ENCODE measurements around the gene SLAMF1. TPM values are rescaled to one million over a fixed set of nuclear protein-coding genes. Genes with fewer than 3 reads are reported as not detected.
"Not testable (repeated sequence)": the region's sequence is repeated elsewhere in the genome, so short reads cannot be mapped to it uniquely, and the experiment has no call there.

SLAMF1 gene
- polyA plus RNA-seq, 1 experiment: not detected

GRCh38 chr1:160567858-160568682 lies 78.8 kb downstream of the SLAMF1 start:
- no peak for TF ChIP-seq CTCF (IDR thresholded peaks at IDR 0.05; ENCODE audit: low read depth, low read length)
- Histone ChIP-seq H3K27me3 (ENCODE audit: control insufficient read depth, insufficient read depth, low read length) (peaks cover 2% of the 10 kb centered on the region), H3K4me3 (ENCODE audit: low read depth, low read length) (no peak overlapping the region), H3K9me3 (ENCODE audit: control insufficient read depth, insufficient read depth, low read length) (no peaks in the 10 kb centered on the region), H3K27ac (ENCODE audit: low read depth, low read length) (no peak overlapping the region)
- no peak for DNase-seq (ENCODE audit: low read depth, low spot score)
- CTCF ChIA-PET: no interaction called here
- POLR2A ChIA-PET: no interaction called here

GRCh38 chr1:160567341-160567740 lies 79.5 kb downstream of the SLAMF1 start:
- Histone ChIP-seq H3K27ac (ENCODE audit: low read depth, low read length) (no peak overlapping the region), H3K4me3 (ENCODE audit: low read depth, low read length) (no peak overlapping the region), H3K9me3 (ENCODE audit: control insufficient read depth, insufficient read depth, low read length) (no peaks in the 10 kb centered on the region), H3K27me3 (ENCODE audit: control insufficient read depth, insufficient read depth, low read length) (peaks cover 2% of the 10 kb centered on the region)
- CTCF ChIA-PET: no interaction called here
- POLR2A ChIA-PET: interaction anchor here (0.7 kb wide), 1 partner anchor 100 kb away, joined by 3 read pairs; no protein-coding TSS in a partner anchor
- TF ChIP-seq CTCF (IDR thresholded peaks at IDR 0.05; ENCODE audit: low read depth, low read length): no peak
- DNase-seq (ENCODE audit: low read depth, low spot score): no peak

- CTCF ChIA-PET: interaction anchor here (0.7 kb wide), 1 partner anchor 107 kb away, joined by 3 read pairs; no protein-coding TSS in a partner anchor
Observed at GRCh38 chr1:160565564-160565963, 81.3 kb downstream of the SLAMF1 start.

DNA sequence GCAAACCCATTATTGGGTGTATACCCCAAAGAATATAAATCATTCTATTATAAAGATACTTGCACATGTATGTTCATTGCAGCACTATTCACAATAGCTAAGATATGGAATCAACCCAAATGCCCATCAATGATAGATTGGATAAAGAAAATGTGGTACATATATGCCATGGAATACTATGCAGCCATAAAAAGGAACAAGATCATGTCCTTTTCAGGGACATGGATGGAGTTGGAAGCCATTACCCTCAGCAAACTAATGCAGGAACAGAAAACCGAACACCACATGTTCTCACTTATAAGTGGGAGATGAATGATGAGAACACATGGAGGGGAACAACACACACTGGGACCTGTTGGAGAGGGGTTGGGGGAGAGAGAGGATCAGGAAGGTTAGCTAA lies 83.6 kb downstream of the SLAMF1 start:
- H3K9me3 ChIP-seq (ENCODE audit: control insufficient read depth, insufficient read depth, low read length); DNase-seq (ENCODE audit: low read depth, low spot score); H3K27ac ChIP-seq (ENCODE audit: low read depth, low read length); CTCF ChIA-PET; H3K4me3 ChIP-seq (ENCODE audit: low read depth, low read length); POLR2A ChIA-PET; H3K27me3 ChIP-seq (ENCODE audit: control insufficient read depth, insufficient read depth, low read length): not testable (repeated sequence)

More at GRCh38 chr1:160565564-160565963, 81.3 kb downstream of the SLAMF1 start:
- POLR2A ChIA-PET: no interaction called here
- no peak overlapping the region for H3K27ac ChIP-seq (ENCODE audit: low read depth, low read length)
- no peak for DNase-seq (ENCODE audit: low read depth, low spot score)
- no peak for TF ChIP-seq CTCF (IDR thresholded peaks at IDR 0.05; ENCODE audit: low read depth, low read length)
- H3K27me3 ChIP-seq (ENCODE audit: control insufficient read depth, insufficient read depth, low read length): peaks cover 2% of the 10 kb centered on the region
- H3K4me3 ChIP-seq (ENCODE audit: low read depth, low read length): no peak overlapping the region
- no peaks in the 10 kb centered on the region for H3K9me3 ChIP-seq (ENCODE audit: control insufficient read depth, insufficient read depth, low read length)

DNA sequence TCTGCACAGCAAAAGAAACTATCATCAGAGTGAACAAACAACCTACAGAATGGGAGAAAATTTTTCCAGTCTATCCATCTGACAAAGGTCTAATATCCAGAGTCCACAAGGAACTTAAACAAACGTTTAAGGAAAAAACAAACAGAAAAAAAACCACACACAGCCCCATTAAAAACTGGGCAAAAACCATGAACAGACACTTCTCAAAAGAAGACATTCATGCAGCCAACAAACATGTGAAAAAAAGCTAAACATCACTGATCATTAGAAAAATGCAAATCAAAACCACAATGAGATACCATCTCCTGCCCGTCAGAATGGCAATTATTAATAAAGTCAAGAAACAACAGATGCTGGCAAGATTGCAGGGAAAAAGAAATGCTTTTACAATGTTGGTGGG lies 84.1 kb downstream of the SLAMF1 start:
- H3K9me3 ChIP-seq (ENCODE audit: control insufficient read depth, insufficient read depth, low read length); H3K27me3 ChIP-seq (ENCODE audit: control insufficient read depth, insufficient read depth, low read length); DNase-seq (ENCODE audit: low read depth, low spot score); H3K27ac ChIP-seq (ENCODE audit: low read depth, low read length); H3K4me3 ChIP-seq (ENCODE audit: low read depth, low read length); CTCF ChIA-PET; POLR2A ChIA-PET: not testable (repeated sequence)

DNA sequence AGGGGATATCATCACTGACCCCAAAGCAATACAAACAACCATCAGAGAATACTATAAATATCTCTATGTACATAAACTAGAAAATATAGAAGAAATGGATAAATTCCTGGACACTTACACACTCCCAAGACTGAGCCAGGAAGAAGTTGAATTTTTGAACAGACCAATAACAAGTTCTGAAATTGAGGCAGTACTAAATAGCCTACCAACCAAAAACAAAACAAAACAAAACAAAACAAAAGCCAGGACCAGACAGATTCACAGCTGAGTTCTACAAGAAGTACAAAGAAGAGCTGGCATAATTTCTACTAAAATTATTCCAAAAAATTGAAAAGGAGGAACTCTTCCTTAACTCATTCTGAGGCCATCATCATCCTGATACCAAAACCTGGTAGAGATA lies 86.0 kb downstream of the SLAMF1 start:
- H3K9me3 ChIP-seq (ENCODE audit: control insufficient read depth, insufficient read depth, low read length): no peaks in the 10 kb centered on the region
- TF ChIP-seq CTCF (IDR thresholded peaks at IDR 0.05; ENCODE audit: low read depth, low read length): no peak
- H3K27ac ChIP-seq (ENCODE audit: low read depth, low read length): no peak overlapping the region
- POLR2A ChIA-PET: no interaction called here
- no peak for DNase-seq (ENCODE audit: low read depth, low spot score)
- CTCF ChIA-PET: no interaction called here
- no peaks in the 10 kb centered on the region for H3K27me3 ChIP-seq (ENCODE audit: control insufficient read depth, insufficient read depth, low read length)
- no peak overlapping the region for H3K4me3 ChIP-seq (ENCODE audit: low read depth, low read length)
